HG03095 (cell line): Measurements from ENCODE around the gene PDLIM7.
"Not testable (repeated sequence)": the region's sequence is repeated elsewhere in the genome, so short reads cannot be mapped to it uniquely, and the experiment has no call there.

ENCODE experiments used
- ATAC-seq: cut with Tn5 transposase; IDR thresholded peaks from one replicate; pipeline ENCODE4 v1.9.1; 2021; ENCODE audit warnings: moderate library complexity; ENCODE audit not compliant: unreplicated experiment

PDLIM7 gene

GRCh38 chr5:177492841-177493240 is 4.6 kb downstream of the PDLIM7 start:
- no peak for ATAC-seq

GRCh38 chr5:177491983-177492746 is 5.2 kb downstream of the PDLIM7 start:
- ATAC-seq: no peak

GRCh38 chr5:177491429-177491945 is 5.9 kb downstream of the PDLIM7 start:
- ATAC-seq: no peak

GRCh38 chr5:177490992-177491391 is 6.4 kb downstream of the PDLIM7 start:
- ATAC-seq: no peak

GRCh38 chr5:177490311-177490991 is 7.0 kb downstream of the PDLIM7 start:
- no peak for ATAC-seq

- no peak for ATAC-seq
These were observed 8.2 kb downstream of the PDLIM7 start for GRCh38 chr5:177489119-177489716.

GRCh38 chr5:177487975-177488374 is 9.4 kb downstream of the PDLIM7 start:
- no peak for ATAC-seq

GRCh38 chr5:177487144-177487543 is 10.3 kb downstream of the PDLIM7 start:
- no peak for ATAC-seq

- no peak for ATAC-seq
These were observed 11.1 kb downstream of the PDLIM7 start for GRCh38 chr5:177486256-177486655.

GRCh38 chr5:177485753-177486152 is 11.7 kb downstream of the PDLIM7 start:
- ATAC-seq: not testable (repeated sequence)

- no peak for ATAC-seq
These were observed 12.4 kb downstream of the PDLIM7 start for GRCh38 chr5:177484902-177485549.

GRCh38 chr5:177483994-177484901 is 13.2 kb downstream of the PDLIM7 start:
- no peak for ATAC-seq

- ATAC-seq: no peak
These were observed 14.4 kb downstream of the PDLIM7 start for GRCh38 chr5:177483042-177483441.

- ATAC-seq: no peak
These were observed 15.0 kb downstream of the PDLIM7 start for GRCh38 chr5:177482359-177482795.

- ATAC-seq: no peak
These were observed 17.6 kb downstream of the PDLIM7 start for GRCh38 chr5:177479774-177480173.

GRCh38 chr5:177478711-177479646 is 18.4 kb downstream of the PDLIM7 start:
- no peak for ATAC-seq

- no peak for ATAC-seq
These were observed 19.5 kb downstream of the PDLIM7 start for GRCh38 chr5:177477701-177478477.

GRCh38 chr5:177476531-177477233 is 20.7 kb downstream of the PDLIM7 start:
- ATAC-seq: no peak
